SIG-M5 treated with dmso at 0.1 percent for 504 hours (cell line): ENCODE measurements around the gene PTCD3.
A peak's percentile ranks its signal among the peaks of the same experiment; 100 is the strongest.

Experiments
- DNase-seq: peaks from one replicate; lab custom pipeline; 2025; ENCODE audit not compliant: unreplicated experiment; lab: John Stamatoyannopoulos, UW

The PTCD3 gene

DNA sequence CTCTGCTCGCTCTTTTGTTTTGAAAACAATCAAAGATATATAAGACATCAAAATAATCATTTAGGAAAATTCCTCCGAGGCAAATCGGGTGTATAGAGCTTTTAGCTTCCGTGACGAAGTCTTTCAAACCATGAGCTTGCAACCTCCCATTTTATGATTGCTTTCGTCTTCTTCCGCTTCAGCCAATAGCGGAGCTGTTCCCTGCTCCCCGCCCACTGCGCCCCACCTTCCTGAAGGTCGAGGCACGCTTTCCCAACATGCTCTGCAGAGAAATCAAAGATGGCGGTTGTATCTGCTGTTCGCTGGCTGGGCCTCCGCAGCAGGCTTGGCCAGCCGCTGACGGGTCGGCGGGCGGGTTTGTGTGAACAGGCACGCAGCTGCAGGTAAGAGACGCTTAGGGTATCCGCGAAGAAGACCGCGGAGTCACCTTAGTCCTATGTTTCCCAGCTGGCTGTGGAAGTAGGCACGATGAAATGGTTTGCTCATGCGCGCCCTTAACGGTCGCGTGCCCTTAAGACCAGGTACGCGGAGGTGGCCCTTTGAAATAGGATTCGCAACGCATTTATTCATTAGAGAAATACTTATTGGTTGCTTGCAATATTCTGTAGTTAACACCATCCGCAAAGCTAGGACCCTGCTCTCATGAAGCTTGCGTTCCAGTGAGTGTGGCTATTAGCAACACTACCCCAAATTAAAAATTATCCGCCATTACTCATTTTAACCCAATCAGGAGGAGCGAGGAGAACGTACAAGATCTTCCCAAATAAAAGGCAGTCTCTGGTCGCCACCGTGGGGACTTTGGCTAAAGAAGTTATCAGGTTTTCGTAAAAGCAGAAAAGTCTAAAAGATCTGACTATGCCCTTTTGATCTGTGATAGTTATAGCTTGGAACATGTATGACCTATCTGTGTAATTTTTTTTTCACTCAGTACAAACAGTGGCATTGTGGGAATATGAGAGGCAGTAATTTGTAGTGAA, at the start of gene PTCD3:
PTCD3 (plus strand) TSS at position 267 of the 977 bp plus-strand sequence; CDS start at position 280, 13 bp downstream.
- DNase-seq, result peak; percentile 97

DNA sequence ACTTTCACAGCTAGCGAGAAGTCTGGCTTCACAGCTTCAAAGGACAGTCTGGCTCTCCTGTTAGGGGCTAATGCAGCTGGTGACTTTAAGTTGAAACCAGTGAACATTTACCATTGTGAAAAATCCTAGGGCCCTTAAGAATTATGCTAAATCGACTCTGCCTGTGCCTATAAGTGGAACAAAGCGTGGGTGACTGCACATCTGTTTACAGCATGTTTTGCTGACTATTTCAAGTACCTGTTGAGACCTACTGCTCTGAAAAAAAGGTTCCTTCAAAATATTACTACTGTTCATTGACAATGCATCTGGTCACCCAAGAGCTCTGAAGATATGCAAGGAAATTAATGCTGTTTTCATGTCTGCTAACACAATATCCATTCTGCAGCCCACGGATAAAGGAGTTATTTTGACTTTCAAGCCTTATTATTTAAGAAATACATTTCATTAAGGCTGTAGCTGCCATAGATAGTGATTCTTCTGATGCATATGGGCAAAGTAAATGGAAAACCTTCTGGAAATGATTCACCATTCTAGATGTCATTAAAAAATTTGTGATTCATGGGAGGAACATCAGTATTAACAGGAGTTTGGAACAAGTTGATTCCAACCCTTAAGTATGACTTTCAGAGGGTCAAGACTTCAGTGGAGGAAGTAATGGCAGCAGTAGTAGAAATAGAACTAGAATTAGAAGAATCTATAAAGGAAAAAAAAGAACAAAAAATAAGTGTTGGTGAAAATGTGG, 49.3 kb upstream of the PTCD3 start:
- no peak for DNase-seq

DNA sequence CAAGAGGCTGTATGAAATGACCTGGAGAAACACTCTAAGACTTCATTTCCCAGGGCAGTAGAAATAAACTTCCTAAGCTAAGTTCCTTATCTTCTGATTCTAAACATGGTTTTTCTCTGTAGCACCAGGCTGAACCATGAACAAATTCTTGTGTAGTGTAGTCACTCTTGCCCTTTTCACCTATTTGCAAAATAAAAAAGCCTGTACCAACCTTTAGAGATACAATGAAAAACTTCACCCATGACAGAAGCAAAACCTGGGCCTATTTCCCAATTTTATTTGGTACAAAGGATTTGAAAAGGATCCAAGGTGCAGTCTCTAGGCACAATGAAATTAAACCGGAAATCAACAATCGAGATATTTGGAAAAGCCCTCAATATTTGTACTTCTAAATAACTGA, 44.0 kb upstream of the PTCD3 start:
- DNase-seq, result no peak

DNA sequence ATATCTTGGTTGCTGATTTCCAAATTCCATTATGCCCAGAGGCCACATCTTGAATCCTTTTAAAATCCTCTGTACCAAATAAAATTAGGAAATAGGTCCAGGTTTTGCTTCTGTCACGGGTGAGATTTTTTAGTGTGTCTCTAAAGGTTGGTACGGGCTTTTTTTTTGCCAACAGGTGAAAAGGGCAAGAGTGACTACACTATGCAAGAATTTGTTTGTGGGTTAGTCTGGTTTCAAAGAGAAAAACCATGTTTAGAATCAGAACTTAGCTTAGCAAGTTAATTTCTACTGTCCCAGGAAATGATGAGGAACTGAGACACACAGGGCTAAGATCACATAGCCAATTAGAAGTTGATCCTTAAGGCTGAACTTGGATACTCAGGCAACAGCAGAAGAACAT, 42.0 kb upstream of the PTCD3 start:
- DNase-seq, result no peak

DNA sequence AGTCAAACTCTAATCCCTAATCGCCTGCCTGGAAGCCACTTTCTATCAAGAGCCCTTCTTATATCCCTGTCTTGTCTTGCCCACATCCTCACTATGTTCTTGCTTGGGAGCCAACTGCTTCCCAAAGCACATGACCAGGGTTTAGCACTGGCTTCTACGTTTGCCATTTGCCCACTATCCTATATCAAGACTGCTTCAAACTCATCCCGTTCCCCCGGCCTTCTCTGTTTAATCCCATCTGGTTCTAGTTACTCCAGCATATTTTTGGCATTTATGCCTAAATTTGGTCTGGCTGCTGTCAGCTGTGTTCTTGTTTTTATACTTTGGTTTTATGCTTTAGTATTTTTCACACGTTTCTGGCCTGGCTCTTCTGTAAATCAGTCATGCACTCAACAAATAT, 40.5 kb upstream of the PTCD3 start:
- no peak for DNase-seq

DNA sequence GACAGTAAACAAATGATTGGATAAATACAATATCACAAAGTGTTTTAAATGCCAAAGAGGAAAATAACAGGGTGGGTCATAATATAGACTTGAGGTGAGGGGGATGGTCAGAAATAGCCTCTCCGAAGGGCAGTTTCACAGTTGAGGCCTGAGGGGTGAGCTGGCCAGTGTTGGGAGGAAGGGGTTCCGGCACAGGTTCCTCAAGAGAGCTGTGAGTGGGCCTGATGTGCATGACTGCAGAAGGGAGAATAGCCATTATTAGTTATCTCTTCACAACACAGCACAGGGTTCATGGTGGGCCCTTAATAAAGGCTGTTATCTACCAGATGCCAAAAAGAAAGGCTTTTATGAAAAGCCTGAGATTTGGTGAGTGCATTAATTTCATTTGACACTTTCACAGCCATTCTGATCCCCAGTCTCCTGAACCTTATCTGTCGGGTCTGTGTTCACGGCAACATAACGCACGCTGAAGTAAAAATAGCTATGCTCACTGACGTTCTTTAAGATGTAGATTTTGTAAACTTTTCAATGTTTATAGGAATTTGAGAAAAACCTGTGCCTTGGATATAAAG, 39.9 kb upstream of the PTCD3 start:
- no peak for DNase-seq

DNA sequence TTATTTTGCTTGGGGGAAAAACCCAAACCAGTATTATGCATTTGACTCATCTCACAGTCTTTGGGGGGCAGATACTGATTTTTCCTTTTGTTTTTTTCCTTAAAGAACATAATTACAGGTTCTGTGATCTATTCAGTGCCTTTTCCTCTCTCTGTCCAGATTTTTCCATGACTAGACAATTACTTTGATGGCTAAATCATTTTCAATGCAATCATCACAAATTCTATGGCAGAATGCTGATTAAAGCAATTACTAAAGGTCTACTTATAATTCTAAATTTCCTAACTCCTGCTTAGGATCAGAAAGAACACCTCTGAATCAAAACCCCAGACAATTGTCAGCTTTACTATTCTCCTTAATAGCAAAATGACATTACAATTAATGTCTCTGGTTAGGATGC, 39.1 kb upstream of the PTCD3 start:
- DNase-seq, result no peak

DNA sequence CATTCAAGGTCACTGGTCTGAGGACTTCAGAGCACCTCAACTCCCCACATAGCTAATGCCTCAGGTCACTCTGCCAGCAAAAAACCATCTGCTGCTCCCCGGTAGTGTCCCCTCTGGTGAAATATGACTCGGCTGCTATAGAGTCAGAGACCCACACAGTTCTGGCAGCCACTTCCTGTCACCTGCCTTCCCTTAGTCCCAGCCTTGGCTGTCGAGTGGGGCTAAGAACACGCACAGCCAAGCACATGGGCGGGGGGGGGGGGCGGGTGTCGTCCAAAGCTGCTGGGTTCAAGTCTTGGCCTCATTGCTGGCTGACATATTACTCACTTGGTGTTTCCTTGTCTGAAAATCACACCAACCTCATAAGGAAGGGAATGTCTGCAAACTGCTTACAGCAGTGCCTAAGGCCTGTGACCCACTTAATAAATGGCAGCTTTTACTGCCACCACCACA, 37.9 kb upstream of the PTCD3 start:
- DNase-seq, result no peak

DNA sequence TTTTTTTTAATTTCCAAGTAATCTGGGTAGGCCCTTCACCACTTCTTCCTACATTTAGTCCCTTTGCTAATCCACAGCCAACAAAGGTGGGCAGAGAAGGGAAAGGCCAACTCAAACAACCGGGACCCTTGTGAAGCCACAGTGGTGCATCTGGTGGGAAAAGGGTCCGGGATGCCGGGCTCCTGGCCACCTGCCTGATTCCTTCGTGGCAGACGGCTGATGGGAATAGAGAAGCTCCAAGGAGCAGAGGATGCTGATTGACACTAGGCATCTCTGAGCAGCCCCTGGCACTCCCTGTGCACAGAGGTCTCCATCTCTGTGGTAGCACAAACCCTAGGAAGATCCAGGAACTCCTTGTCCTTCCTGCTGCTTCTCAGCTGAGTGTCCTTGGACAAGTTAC, 37.4 kb upstream of the PTCD3 start:
- no peak for DNase-seq

DNA sequence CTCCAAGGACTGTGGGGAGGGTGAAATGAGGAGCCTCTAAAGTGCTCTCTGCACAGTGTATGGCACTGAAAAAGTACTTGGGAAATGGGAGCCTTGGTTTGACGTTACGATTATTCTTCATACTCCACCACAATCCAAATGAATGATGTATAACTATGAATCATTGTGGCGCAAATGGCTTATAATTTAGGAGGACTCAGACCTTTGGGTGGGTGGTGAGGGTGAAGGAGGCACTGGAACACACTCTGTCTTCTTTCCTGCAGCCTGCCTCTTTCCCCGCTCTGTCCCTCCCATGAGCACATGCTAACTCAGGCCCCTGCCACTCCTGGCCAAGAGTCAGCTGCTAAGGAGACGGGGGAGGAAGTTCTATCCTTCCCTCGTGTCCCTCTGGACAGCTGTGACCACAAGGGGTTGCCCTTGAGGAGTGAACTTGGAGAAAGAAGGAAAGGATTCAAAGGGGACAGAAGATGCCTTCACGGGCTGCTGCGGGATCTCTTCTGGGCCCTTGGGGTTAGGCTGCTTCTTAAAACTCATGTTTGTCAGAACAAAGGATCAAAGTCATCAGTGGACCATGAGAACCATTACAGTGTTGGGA, 36.8 kb upstream of the PTCD3 start:
- no peak for DNase-seq

DNA sequence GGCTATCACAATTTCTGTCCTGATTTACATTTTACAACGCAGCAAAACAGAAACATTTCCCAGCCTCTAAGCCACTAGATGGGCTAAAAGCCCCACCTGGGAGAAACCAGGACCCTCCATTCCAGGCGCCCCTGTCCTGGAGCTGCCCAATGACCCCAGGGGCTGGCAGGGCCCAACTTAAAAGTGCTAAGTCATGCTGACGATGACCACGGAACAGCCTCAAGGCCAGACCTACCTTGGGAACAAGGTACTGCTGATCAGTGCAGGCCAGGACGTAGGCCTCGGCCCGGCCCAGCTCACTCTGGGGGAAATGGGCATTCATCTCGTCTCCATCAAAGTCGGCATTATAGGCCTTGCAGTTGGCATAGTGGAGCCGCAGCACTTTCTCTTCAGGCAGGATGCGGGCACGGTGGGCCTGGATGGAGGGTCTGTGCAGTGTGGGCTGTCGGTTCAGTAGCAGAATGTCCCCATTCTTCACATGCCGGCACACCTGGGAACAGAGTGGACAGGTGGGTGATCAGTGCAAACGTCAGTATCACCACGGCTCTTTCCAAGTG, 36.2 kb upstream of the PTCD3 start:
- DNase-seq, result no peak

DNA sequence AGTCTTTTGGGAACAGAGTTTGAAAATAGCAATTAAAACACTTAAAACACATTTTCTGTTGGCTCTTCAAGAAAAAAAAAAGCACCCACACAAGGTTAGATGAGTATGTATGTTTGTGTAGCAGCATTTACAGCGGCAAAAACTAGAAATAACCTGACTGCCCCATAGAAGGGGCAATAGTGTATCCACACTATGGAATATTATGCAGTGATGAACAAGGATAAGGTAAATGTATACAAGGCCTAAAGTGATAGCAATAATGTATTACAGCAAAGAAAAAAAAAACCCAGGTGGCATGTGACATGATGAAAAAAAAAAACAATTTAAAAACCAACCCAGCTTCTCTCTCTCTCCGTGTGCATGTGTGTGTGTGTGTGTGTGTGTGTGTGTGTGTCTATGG, 35.2 kb upstream of the PTCD3 start:
- no peak for DNase-seq

DNA sequence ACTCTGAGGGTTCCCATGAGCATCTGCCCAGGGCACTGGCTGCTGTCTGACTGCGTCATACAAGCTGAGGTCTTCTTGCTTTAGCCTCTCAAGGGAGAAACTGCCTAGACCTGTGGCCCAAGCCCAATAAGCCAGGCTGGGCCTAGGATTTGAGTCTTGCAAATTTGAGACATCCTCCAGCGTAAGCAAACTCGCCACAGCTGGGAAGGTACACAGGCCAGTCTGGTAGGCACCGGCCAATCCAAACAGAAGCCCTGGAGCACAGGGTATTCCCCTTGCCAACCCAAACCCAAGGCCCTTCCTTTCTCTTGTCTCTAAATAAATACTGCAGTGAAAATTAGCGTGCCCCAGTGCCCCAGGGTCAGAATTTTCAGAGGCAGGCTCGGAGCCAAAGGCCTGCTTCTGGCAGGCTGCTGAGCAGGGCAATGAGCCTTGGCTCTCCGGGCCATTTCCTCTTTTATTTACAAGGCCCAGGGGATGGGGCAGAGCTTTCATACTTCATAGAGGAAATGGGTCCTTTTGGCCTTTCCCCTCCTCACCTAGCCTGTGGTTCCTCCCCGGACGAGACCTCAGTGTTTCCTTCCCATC, 33.7 kb upstream of the PTCD3 start:
- DNase-seq, result no peak

DNA sequence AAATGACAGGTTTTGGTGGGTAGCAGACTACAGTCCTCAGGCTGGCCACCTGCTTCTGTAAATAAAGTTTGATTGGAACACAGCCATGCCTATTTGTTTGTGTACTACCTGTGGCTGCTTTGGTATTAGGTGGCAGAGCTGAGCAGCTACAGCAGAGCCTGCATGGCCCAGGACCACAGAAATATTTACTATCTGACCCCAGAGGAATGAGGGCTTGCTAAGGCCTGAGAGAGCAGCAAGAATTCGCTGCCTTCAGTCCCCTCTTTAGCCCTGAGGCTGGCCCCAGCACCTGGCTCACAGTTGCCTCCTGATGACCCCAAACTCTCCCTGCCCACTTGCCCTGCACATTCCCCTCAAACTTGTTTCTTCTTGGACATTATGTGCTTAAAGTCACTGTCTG, 32.8 kb upstream of the PTCD3 start:
- DNase-seq, result no peak

DNA sequence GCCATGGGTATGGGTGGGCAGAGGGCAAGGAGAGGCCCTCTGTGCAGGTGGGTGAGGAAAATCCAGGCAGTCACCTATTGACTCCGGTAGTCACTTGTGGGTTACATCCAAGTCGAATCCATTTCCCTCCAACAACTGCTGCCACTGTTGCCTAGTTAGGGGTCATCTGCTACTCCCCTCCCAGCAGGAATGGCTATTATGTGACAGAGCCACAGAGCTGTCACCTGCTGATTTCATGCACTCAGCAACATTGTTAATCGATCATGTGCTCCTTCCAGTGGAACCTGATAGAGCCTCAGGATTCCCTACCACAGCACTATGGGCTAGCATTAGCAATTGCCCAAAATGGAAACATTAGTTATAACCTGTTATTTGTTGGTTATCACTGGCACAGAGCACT, 31.8 kb upstream of the PTCD3 start:
- no peak for DNase-seq

DNA sequence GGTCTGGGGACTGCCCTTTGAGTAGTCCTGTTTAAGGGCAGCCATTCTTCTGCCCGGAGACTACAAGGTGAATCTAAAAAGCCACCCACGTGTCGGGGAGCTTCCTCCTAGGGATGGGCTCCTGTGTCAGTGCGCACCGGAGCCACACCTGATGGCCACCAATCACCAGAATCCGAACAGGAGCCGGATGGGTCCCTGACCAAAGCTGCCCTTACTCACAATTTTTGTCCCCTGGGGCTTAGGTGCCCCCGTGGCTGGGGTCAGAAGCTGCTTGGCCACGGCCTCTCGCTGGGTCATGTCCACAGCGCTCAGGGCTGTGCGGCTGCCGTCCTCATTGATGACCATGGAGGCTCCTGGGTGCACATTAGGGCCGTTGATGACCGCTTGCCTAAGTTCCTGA, 31.2 kb upstream of the PTCD3 start:
- no peak for DNase-seq

DNA sequence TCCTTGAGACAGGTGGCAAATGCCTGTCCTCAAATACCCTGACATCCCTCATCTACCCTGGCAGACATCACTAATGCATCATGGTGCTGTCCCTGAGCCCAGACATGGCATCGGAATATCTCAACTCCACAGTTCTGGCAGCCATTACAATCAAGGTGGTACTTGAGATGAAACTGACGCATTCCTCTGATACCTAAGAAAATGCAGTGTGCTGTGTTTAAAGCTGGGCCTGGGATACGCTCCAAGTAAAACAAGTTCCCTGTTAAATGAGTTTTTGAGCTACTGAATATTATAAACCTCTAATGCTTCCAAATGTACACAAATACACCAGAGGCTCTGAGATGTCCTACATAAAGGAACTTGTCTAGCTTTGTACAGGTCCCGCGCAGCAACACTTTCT, 30.1 kb upstream of the PTCD3 start:
- DNase-seq, result no peak

DNA sequence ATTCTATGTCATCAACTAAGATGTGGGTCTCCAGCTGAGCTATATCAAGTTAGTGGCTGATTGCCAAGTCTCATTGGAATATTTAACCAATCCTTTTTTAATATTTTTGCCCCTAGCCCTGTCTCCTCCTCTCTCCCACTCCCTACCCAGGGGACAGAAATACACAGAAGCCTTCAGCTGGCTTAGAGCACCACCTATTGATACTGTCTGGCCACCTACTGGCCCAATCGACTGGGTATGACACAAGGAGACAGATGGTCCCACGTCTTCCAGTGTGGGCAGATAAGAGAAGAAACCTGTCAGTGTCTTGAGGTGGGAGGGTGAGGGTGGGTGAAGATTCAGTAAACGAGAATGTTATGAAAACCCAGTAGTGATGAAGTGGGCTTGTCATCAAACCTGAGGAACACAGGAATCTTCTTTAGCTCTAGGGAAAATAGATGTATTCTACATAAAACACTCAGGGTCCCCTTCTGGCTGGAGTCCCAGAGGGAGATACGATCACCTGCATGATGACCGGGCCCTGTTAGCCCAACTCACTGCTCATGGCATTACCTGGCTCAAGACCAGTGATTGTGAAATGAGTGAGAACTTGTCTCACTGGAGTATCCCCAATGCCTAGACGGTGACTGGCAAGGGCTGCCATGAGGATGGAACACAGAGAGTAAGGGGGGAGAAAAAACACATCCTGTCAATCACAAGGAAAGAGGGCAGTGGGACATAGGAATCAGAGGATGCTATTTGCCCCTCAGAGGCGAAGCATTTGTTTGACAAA, 27.1 kb upstream of the PTCD3 start:
- DNase-seq, result no peak

DNA sequence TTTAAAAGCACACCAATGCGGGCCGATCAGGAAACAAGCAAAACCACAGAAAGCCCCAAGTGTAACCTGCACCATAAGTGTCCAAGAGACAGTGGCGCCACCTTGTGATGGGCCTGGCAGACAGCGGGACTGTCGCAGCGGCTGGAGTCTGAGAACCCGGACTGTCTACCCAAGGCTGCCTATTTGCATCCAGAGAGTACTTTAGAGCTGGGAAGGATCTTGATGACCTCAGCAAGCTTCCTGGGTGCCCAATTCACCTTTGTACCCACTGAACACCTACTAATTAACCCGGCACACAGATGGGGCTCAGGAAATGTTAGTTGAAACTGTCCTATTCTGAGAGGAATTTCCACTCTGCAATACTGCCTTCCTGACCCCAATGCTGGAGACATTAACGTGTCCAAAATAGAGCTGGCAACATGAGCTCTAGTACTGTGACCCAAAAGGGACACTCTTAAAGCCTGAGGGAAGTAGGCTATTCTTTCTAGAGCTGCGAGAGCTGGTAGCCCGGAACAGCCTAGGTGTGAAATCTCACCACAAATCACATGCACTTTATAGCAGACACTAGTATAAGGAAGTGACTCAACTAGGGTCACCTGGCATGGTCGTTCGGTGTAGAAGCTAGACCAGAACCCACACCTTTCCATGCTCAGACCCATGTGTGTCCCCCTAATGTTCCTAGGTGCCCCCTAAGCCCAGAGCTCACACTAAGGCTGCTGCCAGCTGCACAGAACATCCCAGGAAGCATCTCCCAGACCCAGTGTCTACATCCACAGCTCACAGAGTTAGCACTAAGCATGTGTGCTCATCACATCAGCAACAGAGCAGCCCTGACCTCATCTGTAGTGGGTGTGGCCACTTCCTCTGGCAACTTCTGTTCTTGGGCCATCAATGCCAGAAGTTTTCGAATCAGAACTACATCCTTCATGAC, 25.8 kb upstream of the PTCD3 start:
- DNase-seq, result peak; percentile 54
